Keratinocyte (primary cell): ENCODE results near the gene ZNF407. TPM values are rescaled to one million over a fixed set of nuclear protein-coding genes. Genes with fewer than 3 reads are reported as not detected.

Source experiments
- DNase-seq: peaks from one replicate; pipeline ENCODE4 v3.0.0-alpha.2; 2011; ENCODE audit warnings: low read depth, missing footprints, low spot score
- FAIRE-seq: peaks from 2 replicates; lab custom pipeline; 2011; peaks lifted over from hg19 to GRCh38; lab: Jason Lieb, UNC
- H2AFZ ChIP-seq: 2 replicates; pipeline ENCODE4 v1.6.0; 2012; ENCODE audit warnings: low read length, control low read depth, inconsistent platforms; ENCODE audit not compliant: control insufficient read depth
- H3K27ac ChIP-seq: 2 replicates; pipeline ENCODE4 v1.5.1; 2011; ENCODE audit warnings: low read length; ENCODE audit not compliant: control insufficient read depth, insufficient read depth
- H3K27me3 ChIP-seq: 3 replicates; pipeline ENCODE4 v1.6.0; 2011; ENCODE audit warnings: low read length; ENCODE audit not compliant: control insufficient read depth, insufficient read depth; ENCODE audit errors: extremely low read depth
- H3K36me3 ChIP-seq, 2 experiments: 2 replicates in 1 of 2; 3 replicates in 1 of 2; pipeline ENCODE4 v1.5.1; 2011; ENCODE audit warnings: low read length in 2 of 2, mild to moderate bottlenecking in 1 of 2; ENCODE audit not compliant: control insufficient read depth in 2 of 2, insufficient read depth in 2 of 2; ENCODE audit errors: extremely low read depth in 1 of 2
- H3K4me1 ChIP-seq: 3 replicates; pipeline ENCODE4 v1.5.1; 2011; ENCODE audit warnings: low read length; ENCODE audit not compliant: control insufficient read depth, insufficient read depth; ENCODE audit errors: extremely low read depth
- H3K4me2 ChIP-seq: 3 replicates; pipeline ENCODE4 v1.6.0; 2011; ENCODE audit warnings: low read depth, low read length; ENCODE audit not compliant: control insufficient read depth, insufficient read depth; ENCODE audit errors: extremely low read depth
- H3K4me3 ChIP-seq, 3 experiments: fragments of 200-600 bp in 1 of 3; sonication (generic) in 1 of 3; 2 replicates in 2 of 3; 3 replicates in 1 of 3; pipeline ENCODE4 v1.5.1; 2011 to 2016; ENCODE audit warnings: low read length in 3 of 3, mild to moderate bottlenecking in 3 of 3, control low read depth in 2 of 3, inconsistent platforms in 1 of 3, low read depth in 1 of 3, mixed read lengths in 1 of 3, mixed run types in 1 of 3, moderate library complexity in 1 of 3; ENCODE audit not compliant: control insufficient read depth in 2 of 3, insufficient read depth in 2 of 3; ENCODE audit errors: extremely low read depth in 1 of 3
- H3K79me2 ChIP-seq: 2 replicates; pipeline ENCODE4 v1.6.0; 2012; ENCODE audit warnings: low read length; ENCODE audit not compliant: control insufficient read depth, insufficient read depth
- H3K9ac ChIP-seq: 3 replicates; pipeline ENCODE4 v1.6.0; 2011; ENCODE audit warnings: low read length; ENCODE audit not compliant: control insufficient read depth, insufficient read depth; ENCODE audit errors: extremely low read depth
- H3K9me1 ChIP-seq: 3 replicates; pipeline ENCODE4 v1.6.0; 2011; ENCODE audit warnings: low read length; ENCODE audit not compliant: control insufficient read depth, insufficient read depth; ENCODE audit errors: extremely low read depth
- H3K9me3 ChIP-seq: 2 replicates; pipeline ENCODE4 v1.5.1; 2012; ENCODE audit warnings: low read depth, low read length; ENCODE audit not compliant: control insufficient read depth
- H4K20me1 ChIP-seq: 3 replicates; pipeline ENCODE4 v1.6.0; 2011; ENCODE audit warnings: low read length; ENCODE audit not compliant: control insufficient read depth, insufficient read depth; ENCODE audit errors: extremely low read depth
- CTCF ChIP-seq, 3 experiments: IDR thresholded peaks in 1 of 3; conservative IDR thresholded peaks in 1 of 3; optimal IDR thresholded peaks in 1 of 3; 2 replicates in 2 of 3; 3 replicates in 1 of 3; pipeline versions ENCODE3 to v1.5.1; 2011; ENCODE audit warnings: low read length in 3 of 3, mild to moderate bottlenecking in 3 of 3, moderate library complexity in 2 of 3, control low read depth in 1 of 3, inconsistent platforms in 1 of 3; ENCODE audit not compliant: insufficient read depth in 2 of 3; ENCODE audit errors: extremely low read depth in 1 of 3
- EZH2 ChIP-seq: IDR thresholded peaks from one replicate; pipeline ENCODE4 v1.6.1; 2012; ENCODE audit warnings: inconsistent platforms, mild to moderate bottlenecking, low read length, moderate library complexity
- dilution Hi-C: fragments of 300-500 bp; cut with MboI; formaldehyde crosslinking; loops from one replicate; pipeline ENCODE4 v1.7.0; 2020; ENCODE audit warnings: low sequenced_read_pairs; ENCODE audit not compliant: extremely low pct_ligation_motif_present
- polyA plus RNA-seq, 5 experiments: library from polyadenylated mRNA; depleted of rRNA in 3 of 5; stranded (reverse) in 3 of 5; stranded (forward) in 1 of 5; unstranded in 1 of 5; fragments of >200 nt; gene quantifications; 1 replicate in 1 of 5; 2 replicates in 3 of 5; 3 replicates in 1 of 5; pipeline versions ENCODE4 v1.2.1 to v1.2.3, GENCODE V29; 2011 to 2012; ENCODE audit warnings: missing spikeins in 2 of 5, low read depth in 1 of 5, low replicate concordance in 1 of 5

The ZNF407 gene
- polyA plus RNA-seq, 1 donor (not counting 4 experiments of a cell fraction or from before 2014, with no cell fraction given) = 3.8 TPM

- no peak for TF ChIP-seq CTCF (optimal IDR thresholded peaks at IDR 0.05 in 1 of 3, IDR thresholded peaks at IDR 0.05 in 1 of 3, conservative IDR thresholded peaks at IDR 0.05 in 1 of 3; ENCODE audit: extremely low read depth in 1 of 3, insufficient read depth in 2 of 3, low read length in 3 of 3)
- no peak for TF ChIP-seq EZH2
- DNase-seq (no peak), FAIRE-seq (no peak)
- no peak overlapping the region for H2AFZ ChIP-seq
- H3K27ac ChIP-seq = no peak overlapping the region
- no peak overlapping the region for H3K9ac ChIP-seq
- no peaks in the 10 kb centered on the region for H3K36me3 ChIP-seq
- no peaks in the 10 kb centered on the region for H3K9me1 ChIP-seq
- H3K4me1 ChIP-seq = no peaks in the 10 kb centered on the region
- dilution Hi-C loops = no loop called here
- no peaks in the 10 kb centered on the region for H3K27me3 ChIP-seq
- H3K4me3 ChIP-seq = no peak overlapping the region
- no peak overlapping the region for H3K4me2 ChIP-seq
- H4K20me1 ChIP-seq = no peaks in the 10 kb centered on the region
- no peaks in the 10 kb centered on the region for H3K9me3 ChIP-seq
- H3K79me2 ChIP-seq = no peaks in the 10 kb centered on the region
These were observed 339.6 kb downstream of the ZNF407 start for GRCh38 chr18:74937291-74937690.

- Histone ChIP-seq H3K9ac (no peak overlapping the region), H3K27me3 (no peaks in the 10 kb centered on the region), H3K9me1 (no peaks in the 10 kb centered on the region), H3K4me3 (no peak overlapping the region), H2AFZ (no peak overlapping the region), H3K9me3 (no peaks in the 10 kb centered on the region), H3K36me3 (no peaks in the 10 kb centered on the region), H3K4me2 (no peak overlapping the region), H3K4me1 (no peaks in the 10 kb centered on the region), H4K20me1 (no peaks in the 10 kb centered on the region), H3K27ac (no peak overlapping the region), H3K79me2 (no peaks in the 10 kb centered on the region)
- dilution Hi-C loops = no loop called here
- DNase-seq = no peak
- TF ChIP-seq EZH2 (no peak), CTCF (optimal IDR thresholded peaks at IDR 0.05 in 1 of 3, IDR thresholded peaks at IDR 0.05 in 1 of 3, conservative IDR thresholded peaks at IDR 0.05 in 1 of 3; ENCODE audit: extremely low read depth in 1 of 3, insufficient read depth in 2 of 3, low read length in 3 of 3) (no peak)
- no peak for FAIRE-seq
These were observed 343.2 kb downstream of the ZNF407 start for GRCh38 chr18:74940856-74941255.
